Measurements from ENCODE around the gene PLCL2.

- TF ChIP-seq POLR2AphosphoS5 (IDR thresholded peaks at IDR 0.05) (no peak), CTCF (IDR thresholded peaks at IDR 0.05) (no peak), POLR2A (IDR thresholded peaks at IDR 0.05) (no peak), EP300 (IDR thresholded peaks at IDR 0.05) (no peak)
Measured at GRCh38 chr3:17014709-17015108, 130.0 kb downstream of the PLCL2 start.

Measured in gastroesophageal sphincter (tissue), 3 donors.